ENCODE results near the gene WDR1. TPM values are rescaled to one million over a fixed set of nuclear protein-coding genes. Genes with fewer than 3 reads are reported as not detected.

Gene WDR1
- total RNA-seq, 4 donors from 2014 or later: 161 to 517 (median 173) TPM

DNA sequence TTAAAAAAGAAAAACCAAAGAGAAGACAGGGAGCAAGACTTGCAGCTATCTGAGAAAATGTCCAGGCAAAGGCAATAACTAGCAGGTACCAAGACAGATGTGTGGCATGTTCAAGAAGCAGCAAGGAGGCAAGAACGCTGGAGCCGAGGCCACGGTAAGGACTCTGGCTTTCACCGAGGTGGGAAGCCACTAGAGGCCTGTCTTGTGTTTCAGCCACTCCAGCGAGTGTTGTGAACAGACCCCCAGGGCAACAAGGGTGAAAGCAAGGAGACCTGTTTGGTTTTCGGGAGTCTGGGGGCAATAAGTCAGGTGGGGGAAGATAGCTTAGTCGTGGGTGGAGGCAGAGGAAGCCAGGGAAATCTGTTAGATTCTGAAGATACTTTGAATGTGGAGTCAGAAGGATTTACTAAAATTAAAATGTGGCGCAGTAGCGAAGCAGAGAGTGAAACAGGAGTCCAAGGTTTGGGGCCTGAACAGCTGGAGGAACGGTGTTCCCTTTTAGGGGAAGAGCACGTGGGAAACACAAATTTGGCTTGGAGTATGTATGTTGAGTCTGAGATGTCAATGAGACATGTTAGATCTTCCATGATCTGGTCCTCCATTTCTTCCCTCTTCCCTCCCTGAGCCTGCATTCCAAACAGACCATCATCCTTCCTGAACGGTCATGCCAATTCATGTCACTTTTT, 3.1 kb downstream of the WDR1 start:
- Histone ChIP-seq H3K4me3 (no peak overlapping the region), H3K36me3 (no peaks in the 10 kb centered on the region), H3K4me1 (peaks cover 5 to 48% of the 10 kb centered on the region in 2 donors), H3K9me3 (no peaks in the 10 kb centered on the region), H3K27me3 (no peaks in the 10 kb centered on the region), H3K27ac (peak overlapping the region; percentile 94 to 95)
- no peak for DNase-seq
- TF ChIP-seq, protein P1, sequence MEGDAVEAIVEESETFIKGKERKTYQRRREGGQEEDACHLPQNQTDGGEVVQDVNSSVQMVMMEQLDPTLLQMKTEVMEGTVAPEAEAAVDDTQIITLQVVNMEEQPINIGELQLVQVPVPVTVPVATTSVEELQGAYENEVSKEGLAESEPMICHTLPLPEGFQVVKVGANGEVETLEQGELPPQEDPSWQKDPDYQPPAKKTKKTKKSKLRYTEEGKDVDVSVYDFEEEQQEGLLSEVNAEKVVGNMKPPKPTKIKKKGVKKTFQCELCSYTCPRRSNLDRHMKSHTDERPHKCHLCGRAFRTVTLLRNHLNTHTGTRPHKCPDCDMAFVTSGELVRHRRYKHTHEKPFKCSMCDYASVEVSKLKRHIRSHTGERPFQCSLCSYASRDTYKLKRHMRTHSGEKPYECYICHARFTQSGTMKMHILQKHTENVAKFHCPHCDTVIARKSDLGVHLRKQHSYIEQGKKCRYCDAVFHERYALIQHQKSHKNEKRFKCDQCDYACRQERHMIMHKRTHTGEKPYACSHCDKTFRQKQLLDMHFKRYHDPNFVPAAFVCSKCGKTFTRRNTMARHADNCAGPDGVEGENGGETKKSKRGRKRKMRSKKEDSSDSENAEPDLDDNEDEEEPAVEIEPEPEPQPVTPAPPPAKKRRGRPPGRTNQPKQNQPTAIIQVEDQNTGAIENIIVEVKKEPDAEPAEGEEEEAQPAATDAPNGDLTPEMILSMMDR (IDR thresholded peaks at IDR 0.05): no peak
- no peak for TF ChIP-seq POLR2A (IDR thresholded peaks at IDR 0.05)
- intact Hi-C loops (cut with DNase I; ENCODE audit: low total_unique reads): no loop called here

DNA sequence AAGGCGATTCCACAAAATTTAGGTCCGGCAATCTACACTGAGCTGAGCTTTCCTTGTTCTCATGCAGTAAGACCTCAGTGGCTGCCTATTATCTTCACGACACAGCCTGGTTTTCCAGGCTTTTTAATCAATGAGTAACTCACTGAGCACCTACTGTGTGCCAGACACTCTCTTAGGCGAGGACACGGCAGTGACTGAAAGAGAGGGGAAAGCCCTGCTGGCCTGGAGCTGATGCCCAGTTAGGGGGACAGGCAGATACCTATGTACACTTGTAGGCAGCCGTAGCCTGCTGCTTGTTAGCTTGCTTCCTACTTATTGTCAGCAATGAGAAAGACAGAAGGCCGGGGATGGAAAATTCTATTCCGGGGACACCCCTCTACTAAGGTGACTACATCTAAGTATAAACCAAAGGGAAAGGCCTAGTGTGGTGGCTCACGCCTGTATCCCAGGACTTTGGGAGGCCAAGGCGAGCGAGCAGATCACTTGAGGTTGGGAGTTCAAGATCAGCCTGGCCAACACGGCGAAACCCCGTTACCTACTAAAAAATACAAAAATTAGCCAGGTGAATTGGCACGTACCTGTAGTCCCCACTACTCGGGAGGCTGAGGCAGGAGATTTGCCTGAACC, 3.8 kb downstream of the WDR1 start:
- intact Hi-C loops (cut with DNase I; ENCODE audit: low total_unique reads): no loop called here
- Histone ChIP-seq H3K36me3 (no peaks in the 10 kb centered on the region), H3K4me1 (peaks cover 11 to 54% of the 10 kb centered on the region in 2 donors), H3K27ac (peak overlapping the region; percentile 94 to 95), H3K9me3 (no peaks in the 10 kb centered on the region), H3K4me3 (no peak overlapping the region), H3K27me3 (no peaks in the 10 kb centered on the region)
- TF ChIP-seq POLR2A (IDR thresholded peaks at IDR 0.05): no peak
- TF ChIP-seq, protein P1 (IDR thresholded peaks at IDR 0.05): no peak
- DNase-seq: no peak

DNA sequence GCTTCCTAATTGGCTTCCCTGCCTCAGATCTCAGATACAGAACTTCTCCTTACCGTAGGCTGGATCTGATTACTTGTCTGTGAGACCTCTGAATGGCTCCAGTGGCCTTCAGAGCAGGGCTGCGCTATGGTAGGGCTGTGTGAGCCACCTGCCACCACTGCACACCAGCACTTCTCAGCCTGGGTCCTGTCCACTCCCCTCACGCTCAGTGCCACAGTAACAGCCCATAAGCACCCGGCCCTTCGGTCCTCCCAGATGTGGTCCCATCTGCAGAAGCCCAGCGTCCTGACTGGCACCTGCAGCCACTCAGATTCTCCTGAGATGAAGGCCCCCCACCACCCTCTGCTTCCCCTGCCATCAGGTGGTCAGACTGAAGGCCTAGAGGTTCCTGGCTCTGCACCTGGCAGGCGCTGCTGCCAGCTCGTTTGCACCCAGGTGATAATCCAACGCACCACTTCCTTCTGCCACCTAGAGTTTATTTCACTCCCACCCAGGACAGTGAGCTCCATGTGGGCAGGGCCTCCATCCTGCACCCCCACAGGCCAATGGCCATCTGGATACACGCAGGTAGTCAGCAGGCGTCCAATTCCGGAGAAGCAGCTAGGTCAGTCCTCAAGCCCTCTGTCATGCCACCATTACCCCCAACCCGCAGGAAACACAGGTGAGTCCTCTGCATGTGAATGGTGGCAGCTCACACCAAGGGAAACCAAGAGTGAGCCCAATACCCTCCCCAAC, 5.4 kb downstream of the WDR1 start:
- intact Hi-C loops (cut with DNase I; ENCODE audit: low total_unique reads): no loop called here
- Histone ChIP-seq H3K36me3 (no peaks in the 10 kb centered on the region), H3K4me3 (no peak overlapping the region), H3K9me3 (no peaks in the 10 kb centered on the region), H3K4me1 (peaks cover 16 to 65% of the 10 kb centered on the region in 2 donors), H3K27ac (peak overlapping the region; percentile 94 to 95), H3K27me3 (no peaks in the 10 kb centered on the region)
- TF ChIP-seq, protein P1 (IDR thresholded peaks at IDR 0.05): no peak
- no peak for TF ChIP-seq POLR2A (IDR thresholded peaks at IDR 0.05)
- DNase-seq: no peak

DNA sequence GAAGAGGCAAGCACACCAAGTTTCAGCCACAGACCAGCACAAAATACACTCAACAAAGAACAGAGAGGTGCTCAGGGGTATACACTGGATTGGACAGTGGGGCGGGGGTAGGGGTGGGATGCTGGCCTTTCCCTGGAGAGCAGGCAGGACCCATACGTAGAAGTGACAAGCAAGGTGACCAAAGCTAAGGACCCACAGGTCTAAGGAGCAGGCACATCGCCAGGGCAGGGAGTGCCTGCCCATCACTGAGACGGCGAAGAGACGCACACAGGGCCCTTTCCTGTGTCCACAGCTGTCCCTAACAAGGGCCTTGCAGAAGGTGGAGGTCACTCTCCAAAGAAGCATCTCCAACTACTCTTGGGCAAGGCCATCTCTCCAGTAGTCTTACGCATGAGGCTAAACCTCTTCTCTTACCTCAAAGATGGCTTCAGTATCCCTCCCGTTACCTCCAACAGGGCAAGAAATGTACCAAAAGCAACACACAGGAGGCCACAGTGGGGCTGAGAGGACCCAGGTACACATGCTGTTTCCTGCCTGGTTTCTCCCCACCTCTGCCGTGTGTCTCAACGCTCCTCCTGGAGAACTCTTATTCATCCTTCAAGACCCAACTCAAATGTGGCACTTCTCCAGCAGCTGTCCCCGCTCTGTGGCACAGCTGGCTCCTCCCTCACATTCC, 6.5 kb downstream of the WDR1 start:
- no peak overlapping the region for H3K4me3 ChIP-seq
- DNase-seq: no peak
- intact Hi-C loops (cut with DNase I; ENCODE audit: low total_unique reads): no loop called here
- H3K36me3 ChIP-seq: no peaks in the 10 kb centered on the region
- H3K4me1 ChIP-seq: peaks cover 16 to 70% of the 10 kb centered on the region in 2 donors
- TF ChIP-seq, protein P1 (IDR thresholded peaks at IDR 0.05): no peak
- TF ChIP-seq POLR2A (IDR thresholded peaks at IDR 0.05): no peak
- H3K27ac ChIP-seq: peak overlapping the region; percentile 94 to 95
- no peaks in the 10 kb centered on the region for H3K27me3 ChIP-seq
- no peaks in the 10 kb centered on the region for H3K9me3 ChIP-seq
